ENCODE results near the gene RIT2. TPM values are rescaled to one million over a fixed set of nuclear protein-coding genes. Genes with fewer than 3 reads are reported as not detected.

RIT2 gene
- total RNA-seq, 1 experiment from 2014 or later, result not detected

DNA sequence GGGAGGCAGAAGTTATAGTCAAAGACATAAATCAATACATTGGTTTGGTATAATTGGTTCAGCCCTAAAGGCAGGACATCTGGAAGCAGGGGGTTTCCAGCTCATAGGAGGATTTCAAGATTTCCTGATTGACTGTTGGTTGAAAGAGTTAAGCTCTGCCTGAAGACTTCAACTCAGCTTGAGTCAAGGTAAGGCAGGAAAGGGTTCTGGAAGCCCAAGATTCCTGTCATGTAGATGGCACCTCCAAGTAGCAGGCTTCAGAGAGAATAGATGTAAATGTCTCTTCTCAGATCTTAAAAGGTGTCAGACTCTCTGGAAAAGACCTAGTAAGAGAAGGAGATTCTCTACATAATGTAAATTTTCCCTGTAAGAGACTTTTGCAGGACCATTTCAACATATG, 335.3 kb downstream of the RIT2 start:
- Histone ChIP-seq H3K36me3 (ENCODE audit: control insufficient read depth, insufficient read depth, low read length) (no peaks in the 10 kb centered on the region), H3K9me3 (no peaks in the 10 kb centered on the region), H3K27me3 (replicated peaks; ENCODE audit: control insufficient read depth, insufficient read depth, low read length) (no peaks in the 10 kb centered on the region), H3K4me3 (ENCODE audit: low read depth, low read length) (no peak overlapping the region), H3K4me1 (no peaks in the 10 kb centered on the region)
- no peak for DNase-seq
- H3K9me3 Mint-ChIP-seq (ENCODE audit: unreplicated experiment), result no peaks in the 10 kb centered on the region
- no peaks in the 10 kb centered on the region for H3K27me3 Mint-ChIP-seq (ENCODE audit: insufficient read depth, unreplicated experiment)
- POLR2A ChIA-PET, result no interaction called here
- intact Hi-C loops (cut with micrococcal nuclease; ENCODE audit: unreplicated experiment), result no loop called here
- BruUV-seq (replicated peaks), result no TSS peak
- H3K4me3 Mint-ChIP-seq (ENCODE audit: unreplicated experiment), result no peak overlapping the region
- TF ChIP-seq, protein P1, sequence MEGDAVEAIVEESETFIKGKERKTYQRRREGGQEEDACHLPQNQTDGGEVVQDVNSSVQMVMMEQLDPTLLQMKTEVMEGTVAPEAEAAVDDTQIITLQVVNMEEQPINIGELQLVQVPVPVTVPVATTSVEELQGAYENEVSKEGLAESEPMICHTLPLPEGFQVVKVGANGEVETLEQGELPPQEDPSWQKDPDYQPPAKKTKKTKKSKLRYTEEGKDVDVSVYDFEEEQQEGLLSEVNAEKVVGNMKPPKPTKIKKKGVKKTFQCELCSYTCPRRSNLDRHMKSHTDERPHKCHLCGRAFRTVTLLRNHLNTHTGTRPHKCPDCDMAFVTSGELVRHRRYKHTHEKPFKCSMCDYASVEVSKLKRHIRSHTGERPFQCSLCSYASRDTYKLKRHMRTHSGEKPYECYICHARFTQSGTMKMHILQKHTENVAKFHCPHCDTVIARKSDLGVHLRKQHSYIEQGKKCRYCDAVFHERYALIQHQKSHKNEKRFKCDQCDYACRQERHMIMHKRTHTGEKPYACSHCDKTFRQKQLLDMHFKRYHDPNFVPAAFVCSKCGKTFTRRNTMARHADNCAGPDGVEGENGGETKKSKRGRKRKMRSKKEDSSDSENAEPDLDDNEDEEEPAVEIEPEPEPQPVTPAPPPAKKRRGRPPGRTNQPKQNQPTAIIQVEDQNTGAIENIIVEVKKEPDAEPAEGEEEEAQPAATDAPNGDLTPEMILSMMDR (IDR thresholded peaks at IDR 0.05; ENCODE audit: insufficient read depth in 1 of 2, low read depth in 1 of 2, low read length in 1 of 2, severe bottlenecking in 1 of 2, unreplicated experiment in 1 of 2), result no peak
- no peaks in the 10 kb centered on the region for H3K36me3 Mint-ChIP-seq (ENCODE audit: insufficient read depth, unreplicated experiment)
- CTCF ChIA-PET, result no interaction called here
- no peak overlapping the region for H3K27ac Mint-ChIP-seq (ENCODE audit: unreplicated experiment)
- H3K4me1 Mint-ChIP-seq (ENCODE audit: low read depth, unreplicated experiment), result no peaks in the 10 kb centered on the region

DNA sequence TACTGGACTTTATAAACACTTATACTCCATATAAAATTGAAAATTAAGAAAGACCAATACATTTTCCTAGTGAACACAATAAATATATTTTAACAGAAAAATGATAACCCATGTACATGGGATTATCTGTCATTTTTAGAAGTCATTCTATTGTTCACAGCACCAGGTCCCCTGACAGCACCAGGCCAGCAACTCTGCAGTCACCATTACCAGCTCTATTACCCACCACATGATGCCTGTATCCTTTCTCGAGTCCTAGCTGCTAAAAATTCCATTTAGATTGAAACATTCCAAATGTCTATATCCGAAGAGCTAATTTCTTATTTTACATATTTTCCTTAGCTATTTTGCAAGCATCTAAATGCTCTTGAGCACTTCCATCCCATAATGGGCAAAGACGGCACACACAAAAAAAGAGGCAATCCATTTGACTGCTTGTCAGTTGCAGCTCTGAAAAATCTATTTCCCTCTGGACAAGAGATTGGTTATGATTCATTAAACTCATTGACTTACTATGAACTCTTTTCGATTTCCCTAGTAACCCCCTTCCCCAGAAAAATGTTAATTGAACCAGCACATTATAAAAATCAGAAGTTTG, 336.9 kb downstream of the RIT2 start:
- CTCF ChIA-PET, result no interaction called here
- Mint-ChIP-seq H3K27me3 (ENCODE audit: insufficient read depth, unreplicated experiment) (no peaks in the 10 kb centered on the region), H3K36me3 (ENCODE audit: insufficient read depth, unreplicated experiment) (no peaks in the 10 kb centered on the region), H3K9me3 (ENCODE audit: unreplicated experiment) (no peaks in the 10 kb centered on the region), H3K4me3 (ENCODE audit: unreplicated experiment) (no peak overlapping the region), H3K4me1 (ENCODE audit: low read depth, unreplicated experiment) (no peaks in the 10 kb centered on the region), H3K27ac (ENCODE audit: unreplicated experiment) (no peak overlapping the region)
- TF ChIP-seq, protein P1 (IDR thresholded peaks at IDR 0.05; ENCODE audit: insufficient read depth in 1 of 2, low read depth in 1 of 2, low read length in 1 of 2, severe bottlenecking in 1 of 2, unreplicated experiment in 1 of 2), result no peak
- intact Hi-C loops (cut with micrococcal nuclease; ENCODE audit: unreplicated experiment), result no loop called here
- no peaks in the 10 kb centered on the region for H3K4me1 ChIP-seq
- BruUV-seq (replicated peaks), result no TSS peak
- no peak overlapping the region for H3K4me3 ChIP-seq (ENCODE audit: low read depth, low read length)
- no peaks in the 10 kb centered on the region for H3K27me3 ChIP-seq (replicated peaks; ENCODE audit: control insufficient read depth, insufficient read depth, low read length)
- H3K9me3 ChIP-seq, result no peaks in the 10 kb centered on the region
- H3K36me3 ChIP-seq (ENCODE audit: control insufficient read depth, insufficient read depth, low read length), result no peaks in the 10 kb centered on the region
- POLR2A ChIA-PET, result no interaction called here
- no peak for DNase-seq

DNA sequence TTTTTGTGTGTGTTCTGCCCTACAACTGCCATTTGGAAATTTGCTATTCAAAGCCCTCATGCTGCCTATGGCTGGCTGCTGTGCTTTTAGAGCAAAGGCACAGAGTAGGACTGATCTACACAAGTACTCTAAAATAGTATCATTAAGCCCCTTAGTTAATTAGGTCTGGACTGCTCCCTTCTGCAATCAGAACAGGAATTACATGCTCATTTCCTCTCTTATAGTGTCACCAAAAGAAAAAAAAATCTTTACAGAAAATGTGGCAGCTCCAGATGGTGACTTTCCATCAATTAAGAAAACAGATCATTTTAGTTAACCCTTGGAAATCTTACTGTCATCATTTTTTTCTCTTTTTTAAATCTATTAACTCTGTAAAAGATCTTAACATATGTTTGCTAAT, 337.5 kb downstream of the RIT2 start:
- TF ChIP-seq, protein P1 (IDR thresholded peaks at IDR 0.05; ENCODE audit: insufficient read depth in 1 of 2, low read depth in 1 of 2, low read length in 1 of 2, severe bottlenecking in 1 of 2, unreplicated experiment in 1 of 2), result no peak
- Histone ChIP-seq H3K4me1 (no peaks in the 10 kb centered on the region), H3K36me3 (ENCODE audit: control insufficient read depth, insufficient read depth, low read length) (no peaks in the 10 kb centered on the region), H3K4me3 (ENCODE audit: low read depth, low read length) (no peak overlapping the region), H3K9me3 (no peaks in the 10 kb centered on the region), H3K27me3 (replicated peaks; ENCODE audit: control insufficient read depth, insufficient read depth, low read length) (no peaks in the 10 kb centered on the region)
- CTCF ChIA-PET, result no interaction called here
- Mint-ChIP-seq H3K4me1 (ENCODE audit: low read depth, unreplicated experiment) (no peaks in the 10 kb centered on the region), H3K36me3 (ENCODE audit: insufficient read depth, unreplicated experiment) (no peaks in the 10 kb centered on the region), H3K9me3 (ENCODE audit: unreplicated experiment) (no peaks in the 10 kb centered on the region), H3K27ac (ENCODE audit: unreplicated experiment) (no peak overlapping the region), H3K4me3 (ENCODE audit: unreplicated experiment) (no peak overlapping the region), H3K27me3 (ENCODE audit: insufficient read depth, unreplicated experiment) (no peaks in the 10 kb centered on the region)
- no TSS peak for BruUV-seq (replicated peaks)
- DNase-seq, result no peak
- POLR2A ChIA-PET, result no interaction called here
- intact Hi-C loops (cut with micrococcal nuclease; ENCODE audit: unreplicated experiment), result no loop called here
